HepG2 (cell line): ENCODE results near the gene MYO7B. TPM values are rescaled to one million over a fixed set of nuclear protein-coding genes. Genes with fewer than 3 reads are reported as not detected.
"Not testable (repeated sequence)": the region's sequence is repeated elsewhere in the genome, so short reads cannot be mapped to it uniquely, and the experiment has no call there.

Experiments
- ARNT2 ChIP-seq: sonication (generic); formaldehyde crosslinking; IDR thresholded peaks from 2 replicates; pipeline ENCODE4 v1.8.0; 2022; ENCODE audit warnings: mild to moderate bottlenecking, low read depth, missing genetic modification reagents, moderate library complexity
- BCL6 ChIP-seq: IDR thresholded peaks from 2 replicates; pipeline ENCODE4 v1.6.1; 2016; ENCODE audit warnings: missing genetic modification reagents, missing compliant biosample characterization
- CREB1 ChIP-seq, 2 experiments: fragments of 450-650 bp in 1 of 2; IDR thresholded peaks; 2 replicates each; pipeline ENCODE4 v1.6.1; 2016 to 2017; ENCODE audit warnings: control low read depth in 1 of 2, mild to moderate bottlenecking in 1 of 2, missing compliant biosample characterization in 1 of 2, missing genetic modification characterization in 1 of 2
- FOXA3 ChIP-seq: IDR thresholded peaks from 2 replicates; pipeline ENCODE4 v1.6.1; 2016; ENCODE audit warnings: missing genetic modification reagents, missing compliant biosample characterization
- FOXP1 ChIP-seq, 2 experiments: fragments of 450-650 bp in 1 of 2; IDR thresholded peaks; 2 replicates each; pipeline ENCODE4 v1.6.1; 2017 to 2018; ENCODE audit warnings: antibody characterized with exemption in 1 of 2
- FOXP4 ChIP-seq: sonication (generic); formaldehyde crosslinking; IDR thresholded peaks from 2 replicates; pipeline ENCODE4 v1.4.0; 2020; ENCODE audit warnings: missing genetic modification reagents
- GATAD1 ChIP-seq: IDR thresholded peaks from 2 replicates; pipeline ENCODE4 v1.6.1; 2016; ENCODE audit warnings: missing genetic modification reagents, missing compliant biosample characterization
- GATAD2A ChIP-seq: IDR thresholded peaks from 2 replicates; pipeline ENCODE4 v1.6.1; 2016
- GZF1 ChIP-seq: sonication (generic); formaldehyde crosslinking; IDR thresholded peaks from 2 replicates; pipeline ENCODE4 v1.5.1; 2020; ENCODE audit warnings: mild to moderate bottlenecking, missing genetic modification reagents
- HOXA3 ChIP-seq: sonication (generic); formaldehyde crosslinking; IDR thresholded peaks from 2 replicates; pipeline ENCODE4 v1.5.0; 2020; ENCODE audit warnings: missing genetic modification reagents
- ISL2 ChIP-seq: sonication (generic); formaldehyde crosslinking; IDR thresholded peaks from 2 replicates; pipeline ENCODE4 v1.5.0; 2020; ENCODE audit warnings: missing genetic modification reagents
- KLF11 ChIP-seq: IDR thresholded peaks from 2 replicates; pipeline ENCODE4 v1.6.1; 2016; ENCODE audit warnings: missing compliant biosample characterization
- KLF16 ChIP-seq, 2 experiments: sonication (generic) in 1 of 2; formaldehyde crosslinking in 1 of 2; IDR thresholded peaks; 2 replicates each; pipeline versions ENCODE4 v1.6.1 to v1.8.0; 2016 to 2023; ENCODE audit warnings: missing genetic modification reagents in 2 of 2, missing compliant biosample characterization in 1 of 2
- MIXL1 ChIP-seq: IDR thresholded peaks from 2 replicates; pipeline ENCODE4 v1.6.1; 2016
- NR2F6 ChIP-seq, 2 experiments: IDR thresholded peaks; 2 replicates each; pipeline ENCODE4 v1.6.1; 2016; ENCODE audit warnings: antibody characterized with exemption in 1 of 2, mild to moderate bottlenecking in 1 of 2
- PITX1 ChIP-seq: sonication (generic); formaldehyde crosslinking; IDR thresholded peaks from 2 replicates; pipeline ENCODE4 v1.5.1; 2020; ENCODE audit warnings: mild to moderate bottlenecking, missing genetic modification reagents
- PPARG ChIP-seq: conservative IDR thresholded peaks from 2 replicates; pipeline ENCODE4 v1.6.1; 2016; ENCODE audit warnings: missing biosample characterization, missing genetic modification reagents
- REPIN1 ChIP-seq: sonication (generic); formaldehyde crosslinking; IDR thresholded peaks from 2 replicates; pipeline ENCODE4 v1.8.0; 2022; ENCODE audit warnings: missing genetic modification reagents, low read depth, mild to moderate bottlenecking, borderline replicate concordance
- SAP130 ChIP-seq: IDR thresholded peaks from 2 replicates; pipeline ENCODE4 v1.6.1; 2016; ENCODE audit warnings: low read depth
- SIX1 ChIP-seq: sonication (generic); formaldehyde crosslinking; IDR thresholded peaks from 2 replicates; pipeline ENCODE4 v1.4.0; 2020; ENCODE audit warnings: missing genetic modification reagents, borderline replicate concordance
- ZFP1 ChIP-seq: IDR thresholded peaks from 2 replicates; pipeline ENCODE4 v1.6.1; 2016
- polyA plus RNA-seq, 8 experiments: library from polyadenylated mRNA; depleted of rRNA in 3 of 8; stranded (reverse) in 7 of 8; unstranded in 1 of 8; fragments of >200 nt; fragmentation: Illumina TruSeq in 4 of 8; extraction: Trizol in 4 of 8; gene quantifications; 2 replicates each; pipeline versions ENCODE4 v1.2.1 to v1.2.3, GENCODE V29; 2011 to 2016; ENCODE audit warnings: low read depth in 4 of 8, missing spikeins in 1 of 8, mixed read lengths in 1 of 8; ENCODE audit not compliant: insufficient read depth in 1 of 8
- total RNA-seq, 5 experiments: library from RNA; depleted of rRNA; stranded (reverse); fragments of >200 nt; fragmentation: Illumina TruSeq; extraction: Trizol; gene quantifications; 2 replicates each; pipeline ENCODE4 v1.2.3, GENCODE V29; 2016; ENCODE audit warnings: low read depth in 1 of 5
- TF ChIP-seq, protein P1 (sequence below): sonication (generic); formaldehyde crosslinking; conservative IDR thresholded peaks from 2 replicates; pipeline ENCODE4 v1.4.0; 2020; ENCODE audit warnings: mild to moderate bottlenecking, missing genetic modification reagents, moderate library complexity
- TF ChIP-seq, protein P2 (sequence below): sonication (generic); formaldehyde crosslinking; IDR thresholded peaks from 2 replicates; pipeline ENCODE4 v1.4.0; 2020; ENCODE audit warnings: missing genetic modification reagents, mild to moderate bottlenecking, borderline replicate concordance

Gene MYO7B
- total and polyA plus RNA-seq, 2 of the 13 experiments (the other 11 are each of a cell fraction or from before 2014, with no cell fraction given): not detected

DNA sequence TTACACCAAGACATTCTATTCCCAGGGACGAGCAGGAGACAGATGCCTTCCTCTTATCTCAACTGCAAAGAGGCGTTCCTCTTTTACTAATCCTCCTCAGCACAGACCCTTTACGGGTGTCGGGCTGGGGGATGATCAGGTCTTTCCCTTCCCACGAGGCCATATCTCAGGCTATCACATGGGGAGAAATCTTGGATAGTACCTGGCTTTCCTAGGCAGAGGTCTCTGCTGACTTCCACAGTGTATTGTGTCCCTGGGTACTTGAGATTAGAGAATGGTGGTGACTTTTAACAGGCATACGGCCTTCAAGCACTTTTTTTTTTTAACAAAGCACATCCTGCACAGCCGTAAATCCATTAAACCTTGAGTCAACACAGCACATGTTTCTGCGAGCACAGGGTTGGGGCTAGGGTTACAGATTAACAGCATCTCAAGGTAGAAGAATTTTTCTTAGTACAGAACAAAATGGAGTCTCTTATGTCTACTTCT lies 7.6 kb downstream of the MYO7B start (continued):
- TF ChIP-seq, protein P1, sequence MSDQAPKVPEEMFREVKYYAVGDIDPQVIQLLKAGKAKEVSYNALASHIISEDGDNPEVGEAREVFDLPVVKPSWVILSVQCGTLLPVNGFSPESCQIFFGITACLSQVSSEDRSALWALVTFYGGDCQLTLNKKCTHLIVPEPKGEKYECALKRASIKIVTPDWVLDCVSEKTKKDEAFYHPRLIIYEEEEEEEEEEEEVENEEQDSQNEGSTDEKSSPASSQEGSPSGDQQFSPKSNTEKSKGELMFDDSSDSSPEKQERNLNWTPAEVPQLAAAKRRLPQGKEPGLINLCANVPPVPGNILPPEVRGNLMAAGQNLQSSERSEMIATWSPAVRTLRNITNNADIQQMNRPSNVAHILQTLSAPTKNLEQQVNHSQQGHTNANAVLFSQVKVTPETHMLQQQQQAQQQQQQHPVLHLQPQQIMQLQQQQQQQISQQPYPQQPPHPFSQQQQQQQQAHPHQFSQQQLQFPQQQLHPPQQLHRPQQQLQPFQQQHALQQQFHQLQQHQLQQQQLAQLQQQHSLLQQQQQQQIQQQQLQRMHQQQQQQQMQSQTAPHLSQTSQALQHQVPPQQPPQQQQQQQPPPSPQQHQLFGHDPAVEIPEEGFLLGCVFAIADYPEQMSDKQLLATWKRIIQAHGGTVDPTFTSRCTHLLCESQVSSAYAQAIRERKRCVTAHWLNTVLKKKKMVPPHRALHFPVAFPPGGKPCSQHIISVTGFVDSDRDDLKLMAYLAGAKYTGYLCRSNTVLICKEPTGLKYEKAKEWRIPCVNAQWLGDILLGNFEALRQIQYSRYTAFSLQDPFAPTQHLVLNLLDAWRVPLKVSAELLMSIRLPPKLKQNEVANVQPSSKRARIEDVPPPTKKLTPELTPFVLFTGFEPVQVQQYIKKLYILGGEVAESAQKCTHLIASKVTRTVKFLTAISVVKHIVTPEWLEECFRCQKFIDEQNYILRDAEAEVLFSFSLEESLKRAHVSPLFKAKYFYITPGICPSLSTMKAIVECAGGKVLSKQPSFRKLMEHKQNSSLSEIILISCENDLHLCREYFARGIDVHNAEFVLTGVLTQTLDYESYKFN (CRISPR knock-in tag): peak; percentile 58
- TF ChIP-seq PPARG (CRISPR knock-in tag): 0 out of 2 replicates have a peak, but pooled peaks have one; percentile 33
- TF ChIP-seq SAP130 (CRISPR knock-in tag): peak; percentile 29; the same call in 1 of the 2 replicates
- TF ChIP-seq GATAD1 (CRISPR knock-in tag): peak; percentile 13; the same call in 1 of the 2 replicates
- peak; percentile 62; the same call in 1 of the 2 replicates for TF ChIP-seq GATAD2A
- TF ChIP-seq, protein P2, sequence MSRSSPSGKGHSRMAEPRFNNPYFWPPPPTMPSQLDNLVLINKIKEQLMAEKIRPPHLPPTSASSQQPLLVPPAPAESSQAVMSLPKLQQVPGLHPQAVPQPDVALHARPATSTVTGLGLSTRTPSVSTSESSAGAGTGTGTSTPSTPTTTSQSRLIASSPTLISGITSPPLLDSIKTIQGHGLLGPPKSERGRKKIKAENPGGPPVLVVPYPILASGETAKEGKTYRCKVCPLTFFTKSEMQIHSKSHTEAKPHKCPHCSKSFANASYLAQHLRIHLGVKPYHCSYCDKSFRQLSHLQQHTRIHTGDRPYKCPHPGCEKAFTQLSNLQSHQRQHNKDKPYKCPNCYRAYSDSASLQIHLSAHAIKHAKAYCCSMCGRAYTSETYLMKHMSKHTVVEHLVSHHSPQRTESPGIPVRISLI (CRISPR knock-in tag): peak; percentile 95
- TF ChIP-seq PITX1 (CRISPR knock-in tag): peak; percentile 98
- peak; percentile 56; the same call in 1 of the 2 replicates for TF ChIP-seq ARNT2 (CRISPR knock-in tag)
- TF ChIP-seq CREB1, FOXP1, NR2F6 (IDR thresholded peaks at IDR 0.05): not testable (repeated sequence)
- TF ChIP-seq CREB1 (CRISPR knock-in tag; IDR thresholded peaks at IDR 0.05): 0 out of 2 replicates have a peak, but pooled peaks have one; percentile 33
- TF ChIP-seq REPIN1 (CRISPR knock-in tag): 0 out of 2 replicates have a peak, but pooled peaks have one; percentile 34
- 0 out of 2 replicates have a peak, but pooled peaks have one; percentile 19 for TF ChIP-seq MIXL1 (CRISPR knock-in tag)
- 0 out of 4 replicates have a peak, but pooled peaks of 1 of the 2 experiments have one; percentile 17 for TF ChIP-seq KLF16 (CRISPR knock-in tag; IDR thresholded peaks at IDR 0.05)
- TF ChIP-seq FOXA3 (CRISPR knock-in tag): peak; percentile 71
- peak; percentile 57; the same call in 1 of the 2 replicates for TF ChIP-seq FOXP4 (CRISPR knock-in tag)
- 0 out of 2 replicates have a peak, but pooled peaks have one; percentile 6 for TF ChIP-seq FOXP1 (CRISPR knock-in tag; IDR thresholded peaks at IDR 0.05)
- TF ChIP-seq ZFP1 (CRISPR knock-in tag): 0 out of 2 replicates have a peak, but pooled peaks have one; percentile 20
- peak; percentile 40; the same call in 1 of the 2 replicates for TF ChIP-seq ISL2 (CRISPR knock-in tag)
- TF ChIP-seq HOXA3 (CRISPR knock-in tag): peak; percentile 32; the same call in 1 of the 2 replicates
- peak; percentile 95 for TF ChIP-seq GZF1 (CRISPR knock-in tag)
- peak; percentile 32; the same call in 1 of the 2 replicates for TF ChIP-seq BCL6 (CRISPR knock-in tag)
- TF ChIP-seq NR2F6 (CRISPR knock-in tag; IDR thresholded peaks at IDR 0.05): peak; percentile 26; the same call in 1 of the 2 replicates
- 0 out of 2 replicates have a peak, but pooled peaks have one; percentile 21 for TF ChIP-seq SIX1
- TF ChIP-seq KLF11 (CRISPR knock-in tag): peak; percentile 26; the same call in 1 of the 2 replicates
